GM12878 (cell line): ENCODE results near the gene TM7SF3. TPM values are rescaled to one million over a fixed set of nuclear protein-coding genes. Genes with fewer than 3 reads are reported as not detected.
"Not testable (repeated sequence)": the region's sequence is repeated elsewhere in the genome, so short reads cannot be mapped to it uniquely, and the experiment has no call there.

Experiments used
- ATAC-seq: fragments of 200-7000 bp; cut with Tn5 transposase; 3 replicates; pipeline ENCODE4 v1.9.1; 2020; ENCODE audit warnings: mild to moderate bottlenecking, moderate library complexity
- BruUV-seq: library from RNA; stranded (reverse); fragments of 400-500 nt; replicated peaks from 2 replicates; lab custom pipeline; 2021; lab: Mats Ljungman, UMichigan
- CTCF ChIA-PET: fragments of 300-600 bp; sonication (Branson Sonifier 250); formaldehyde crosslinking; extraction: SDS; loops from one replicate; lab custom pipeline; 2021; ENCODE audit warnings: inconsistent platforms; lab: Yijun Ruan, JAX
- POLR2A ChIA-PET: fragments of 350-600 bp; formaldehyde crosslinking; extraction: SDS; loops from one replicate; lab custom pipeline; 2021; ENCODE audit warnings: inconsistent platforms; lab: Charles Lee
- RAD21 ChIA-PET: fragments of 300-600 bp; sonication (Branson Sonifier 250); formaldehyde crosslinking; loops from one replicate; lab custom pipeline; 2023; ENCODE audit warnings: antibody characterized with exemption; ENCODE audit not compliant: unreplicated experiment; lab: Charles Lee
- SMC1A ChIA-PET: fragments of 300-600 bp; sonication (Branson Sonifier 250); formaldehyde crosslinking; loops from one replicate; lab custom pipeline; 2023; ENCODE audit not compliant: unreplicated experiment, uncharacterized antibody; lab: Charles Lee
- DNase-seq: peaks from one replicate; pipeline ENCODE4 v3.0.0-alpha.2; 2011; ENCODE audit warnings: low read depth, low spot score
- FAIRE-seq: peaks from 3 replicates; lab custom pipeline; 2011; peaks lifted over from hg19 to GRCh38; lab: Jason Lieb, UNC
- H2AFZ ChIP-seq: 2 replicates; pipeline ENCODE4 v1.6.0; 2011; ENCODE audit warnings: low read depth, low read length, control low read depth; ENCODE audit not compliant: control insufficient read depth
- H3K27ac ChIP-seq: 2 replicates; pipeline ENCODE4 v1.5.1; 2011; ENCODE audit warnings: control low read depth; ENCODE audit not compliant: control insufficient read depth, insufficient read depth
- H3K27me3 ChIP-seq, 2 experiments: replicated peaks in 1 of 2; 2 replicates each; pipeline versions ENCODE4 v1.6.0 to v1.6.1; 2011; ENCODE audit warnings: low read length in 1 of 2; ENCODE audit not compliant: control insufficient read depth in 2 of 2, insufficient read depth in 2 of 2
- H3K36me3 ChIP-seq, 2 experiments: 2 replicates each; pipeline ENCODE4 v1.5.1; 2011; ENCODE audit warnings: low read length in 1 of 2; ENCODE audit not compliant: control insufficient read depth in 2 of 2, insufficient read depth in 2 of 2
- H3K4me1 ChIP-seq: 2 replicates; pipeline ENCODE4 v1.6.1; 2011; ENCODE audit warnings: mild to moderate bottlenecking, low read length, moderate library complexity, mixed read lengths; ENCODE audit not compliant: control insufficient read depth, insufficient read depth
- H3K4me2 ChIP-seq: 2 replicates; pipeline ENCODE4 v1.6.0; 2011; ENCODE audit warnings: control low read depth; ENCODE audit not compliant: control insufficient read depth, insufficient read depth
- H3K4me3 ChIP-seq: fragments of 200-600 bp; sonication (generic); 2 replicates; pipeline ENCODE4 v1.5.1; 2016
- H3K79me2 ChIP-seq: 2 replicates; pipeline ENCODE4 v1.6.0; 2011; ENCODE audit warnings: low read length; ENCODE audit not compliant: control insufficient read depth, insufficient read depth
- H3K9ac ChIP-seq: 2 replicates; pipeline ENCODE4 v1.8.0; 2011; ENCODE audit warnings: low read length, control low read depth, mixed read lengths; ENCODE audit not compliant: control insufficient read depth, insufficient read depth
- H3K9me3 ChIP-seq: replicated peaks from 3 replicates; pipeline ENCODE4 v1.5.1; 2011; ENCODE audit warnings: mild to moderate bottlenecking, low read length; ENCODE audit not compliant: control insufficient read depth, insufficient read depth
- H4K20me1 ChIP-seq: 2 replicates; pipeline ENCODE4 v1.6.0; 2011; ENCODE audit not compliant: control insufficient read depth, insufficient read depth
- CHD1 ChIP-seq: IDR thresholded peaks from 2 replicates; pipeline ENCODE4 v1.6.1; 2012; ENCODE audit warnings: low read depth, low read length, improper control_type of control experiment
- EED ChIP-seq: sonication (generic); IDR thresholded peaks from 2 replicates; pipeline ENCODE4 v1.6.1; 2016; ENCODE audit warnings: antibody characterized with exemption, low read depth
- RCOR1 ChIP-seq: conservative IDR thresholded peaks from 2 replicates; pipeline ENCODE4 v1.6.1; 2012; ENCODE audit warnings: low read depth, low read length, improper control_type of control experiment
- SMC3 ChIP-seq: IDR thresholded peaks from 2 replicates; pipeline ENCODE4 v1.6.1; 2011; ENCODE audit warnings: low read length, improper control_type of control experiment, borderline replicate concordance
- ZZZ3 ChIP-seq: IDR thresholded peaks from 2 replicates; pipeline ENCODE4 v1.6.1; 2011; ENCODE audit warnings: low read depth; ENCODE audit not compliant: control insufficient read depth, insufficient read length
- WGBS: methylation state at CpG from one replicate; pipeline ENCODE4 v1.1.6; 2016; ENCODE audit warnings: low lambda C conversion rate; ENCODE audit not compliant: insufficient replicate concordance, insufficient coverage; ENCODE audit errors: missing lambda C conversion rate; 5-methylcytosine and 5-hydroxymethylcytosine counted together
- in situ Hi-C: fragments of 300-500 bp; cut with MboI; formaldehyde crosslinking; loops from 9 replicates; pipeline ENCODE4 v1.14.3; 2018; ENCODE audit warnings: mixed read lengths
- intact Hi-C: fragments of 100-400 bp; cut with micrococcal nuclease; formaldehyde crosslinking; loops from one replicate; pipeline ENCODE4 v1.14.2; 2022; ENCODE audit not compliant: unreplicated experiment
- polyA plus RNA-seq, 11 experiments: library from polyadenylated mRNA; depleted of rRNA in 4 of 11; unstranded in 6 of 11; stranded (reverse) in 5 of 11; fragments of >200 nt; fragmentation: Nextera tagmentation in 4 of 11; fragmentation: Illumina TruSeq in 1 of 11; extraction: Ambion mirVana in 4 of 11; extraction: Trizol in 1 of 11; gene quantifications; 1 replicate in 1 of 11; 2 replicates in 10 of 11; pipeline versions ENCODE4 v1.2.1 to v1.2.3, GENCODE V29; 2011 to 2016; ENCODE audit warnings: inconsistent platforms in 2 of 11, missing spikeins in 2 of 11, low read depth in 1 of 11
- total RNA-seq, 4 experiments: library from RNA; depleted of rRNA in 3 of 4; stranded (reverse); fragments of >200 nt in 3 of 4; fragmentation: Illumina TruSeq in 1 of 4; extraction: Trizol in 1 of 4; gene quantifications; 2 replicates each; pipeline versions ENCODE4 v1.2.1 to v1.2.3, GENCODE V29; 2013 to 2021
- TF ChIP-seq, protein P1 (sequence below): fragments of 450-650 bp; IDR thresholded peaks from 2 replicates; pipeline ENCODE4 v1.6.1; 2016; ENCODE audit warnings: mild to moderate bottlenecking

TM7SF3 gene
- total and polyA plus RNA-seq, 10 of the 15 experiments (the other 5 are each of a cell fraction or from before 2014, with no cell fraction given): 31.4 to 341 (median 74.8) TPM

DNA sequence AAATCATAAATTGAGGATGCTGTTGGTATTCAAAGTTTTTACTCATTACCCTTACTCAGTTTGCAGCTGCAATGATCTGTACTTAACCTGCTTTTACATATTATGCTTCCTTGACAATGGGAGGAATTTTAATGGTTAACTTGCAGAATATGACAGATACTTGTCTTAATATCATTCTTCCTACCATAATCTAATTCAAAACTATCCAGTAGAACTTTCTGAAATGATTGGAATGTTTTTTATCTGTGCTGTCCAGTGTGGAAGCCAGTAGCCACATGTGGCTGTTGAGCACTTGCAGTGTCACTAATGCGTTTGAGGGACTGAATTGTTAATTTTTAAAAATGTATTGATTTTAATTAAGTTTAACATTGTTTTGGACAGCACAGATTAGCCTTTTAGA, 52.4 kb downstream of the TM7SF3 start (continued):
- TF ChIP-seq ZZZ3 (no peak), CHD1 (no peak), RCOR1 (no peak), EED (no peak), SMC3 (no peak)
- TF ChIP-seq, protein P1, sequence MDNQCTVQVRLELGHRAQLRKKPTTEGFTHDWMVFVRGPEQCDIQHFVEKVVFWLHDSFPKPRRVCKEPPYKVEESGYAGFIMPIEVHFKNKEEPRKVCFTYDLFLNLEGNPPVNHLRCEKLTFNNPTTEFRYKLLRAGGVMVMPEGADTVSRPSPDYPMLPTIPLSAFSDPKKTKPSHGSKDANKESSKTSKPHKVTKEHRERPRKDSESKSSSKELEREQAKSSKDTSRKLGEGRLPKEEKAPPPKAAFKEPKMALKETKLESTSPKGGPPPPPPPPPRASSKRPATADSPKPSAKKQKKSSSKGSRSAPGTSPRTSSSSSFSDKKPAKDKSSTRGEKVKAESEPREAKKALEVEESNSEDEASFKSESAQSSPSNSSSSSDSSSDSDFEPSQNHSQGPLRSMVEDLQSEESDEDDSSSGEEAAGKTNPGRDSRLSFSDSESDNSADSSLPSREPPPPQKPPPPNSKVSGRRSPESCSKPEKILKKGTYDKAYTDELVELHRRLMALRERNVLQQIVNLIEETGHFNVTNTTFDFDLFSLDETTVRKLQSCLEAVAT: no peak

DNA sequence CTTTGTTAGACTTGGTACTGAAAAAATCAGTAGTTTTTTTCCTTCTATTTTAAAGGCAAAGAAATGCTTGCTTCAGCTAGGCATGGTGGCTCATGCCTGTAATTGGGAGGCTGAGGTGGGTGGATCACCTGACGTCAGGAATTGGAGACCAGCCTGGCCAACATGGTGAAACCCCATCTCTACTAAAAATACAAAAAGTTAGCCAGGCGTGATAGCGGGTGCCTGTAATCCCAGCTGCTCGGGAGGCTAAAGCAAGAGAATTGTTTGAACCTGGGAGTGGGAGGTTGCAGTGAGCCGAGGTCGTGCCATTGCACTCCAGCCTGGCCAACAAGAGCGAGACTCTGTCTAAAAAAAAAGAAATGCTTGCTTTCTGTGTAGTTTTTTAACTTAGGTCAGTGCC, 52.8 kb downstream of the TM7SF3 start:
- H3K4me2 ChIP-seq, H3K4me1 ChIP-seq, DNase-seq, H2AFZ ChIP-seq, BruUV-seq, H3K4me3 ChIP-seq, H4K20me1 ChIP-seq, FAIRE-seq, RAD21 ChIA-PET, H3K9me3 ChIP-seq, H3K27me3 ChIP-seq, intact Hi-C loops, H3K27ac ChIP-seq, in situ Hi-C loops, ATAC-seq, H3K9ac ChIP-seq, H3K79me2 ChIP-seq, SMC1A ChIA-PET: not testable (repeated sequence)
- ChIA-PET POLR2A (interaction anchor here (1.3 kb wide), 1 partner anchor 10 kb away, joined by 3 read pairs; no protein-coding TSS in a partner anchor), CTCF (interaction anchor here (0.7 to 0.9 kb wide), 2 partner anchors 54 to 473 kb away, joined by 3 read pairs; no protein-coding TSS in a partner anchor)
- peaks cover 3 to 21% of the 10 kb centered on the region in 2 experiments; a peak in 2 of 4 replicates for H3K36me3 ChIP-seq
- WGBS: 86% methylated on average over 7 of the region's 7 CpGs
